OCI-LY1 (cell line): Measurements from ENCODE around the gene KCNC4.

Source experiments
- H2AFZ ChIP-seq: fragments of 200-600 bp; sonication (generic), shearing (Covaris generic); 2 replicates; pipeline ENCODE4 v1.6.0; 2014; ENCODE audit warnings: antibody characterized with exemption, mild to moderate bottlenecking, low read length
- H3F3A ChIP-seq: fragments of 200-600 bp; sonication (generic), shearing (Covaris generic); 2 replicates; pipeline ENCODE4 v1.6.0; 2014; ENCODE audit warnings: mild to moderate bottlenecking, antibody characterized with exemption, low read length, moderate library complexity; ENCODE audit not compliant: insufficient read depth
- H3K27ac ChIP-seq: fragments of 200-600 bp; sonication (generic); 2 replicates; pipeline ENCODE4 v1.5.1; 2014; ENCODE audit warnings: low read length, mixed run types, mild to moderate bottlenecking, low read depth; ENCODE audit not compliant: poor library complexity, severe bottlenecking
- H3K27me3 ChIP-seq: fragments of 200-600 bp; sonication (generic); 2 replicates; pipeline ENCODE4 v1.6.0; 2014; ENCODE audit warnings: antibody characterized with exemption, mild to moderate bottlenecking, low read length, moderate library complexity; ENCODE audit not compliant: insufficient read depth
- H3K36me3 ChIP-seq: fragments of 200-600 bp; sonication (generic); 2 replicates; pipeline ENCODE4 v1.6.1; 2014; ENCODE audit warnings: mild to moderate bottlenecking, antibody characterized with exemption, low read length, moderate library complexity, mixed read lengths; ENCODE audit not compliant: insufficient read depth
- H3K4me1 ChIP-seq: fragments of 200-600 bp; sonication (generic); 2 replicates; pipeline ENCODE4 v1.5.1; 2014; ENCODE audit warnings: mild to moderate bottlenecking, low read length, moderate library complexity; ENCODE audit not compliant: insufficient read depth, severe bottlenecking
- H3K4me2 ChIP-seq: fragments of 200-600 bp; sonication (generic), shearing (Covaris generic); 2 replicates; pipeline ENCODE4 v1.6.1; 2014; ENCODE audit warnings: low read length
- H3K4me3 ChIP-seq: fragments of 200-600 bp; sonication (generic); 2 replicates; pipeline ENCODE4 v1.5.1; 2014; ENCODE audit warnings: low read length, low read depth, mild to moderate bottlenecking, mixed read lengths; ENCODE audit not compliant: poor library complexity, severe bottlenecking
- H3K79me2 ChIP-seq: fragments of 200-600 bp; shearing (Covaris generic); 2 replicates; pipeline ENCODE4 v1.6.1; 2016; ENCODE audit warnings: mixed run types, low read length, mixed read lengths; ENCODE audit not compliant: insufficient read depth
- H3K9ac ChIP-seq: fragments of 200-600 bp; sonication (generic), shearing (Covaris generic); 2 replicates; pipeline ENCODE4 v1.6.1; 2014; ENCODE audit warnings: mild to moderate bottlenecking, low read length, mixed read lengths
- H3K9me2 ChIP-seq: fragments of 200-600 bp; sonication (generic), shearing (Covaris generic); 2 replicates; pipeline ENCODE4 v1.6.1; 2014; ENCODE audit warnings: low read depth, mild to moderate bottlenecking, low read length, mixed read lengths
- H3K9me3 ChIP-seq: fragments of 200-600 bp; shearing (Covaris generic); 2 replicates; pipeline ENCODE4 v1.6.1; 2014; ENCODE audit warnings: low read length, mixed read lengths
- H4K20me1 ChIP-seq: fragments of 200-600 bp; sonication (generic), shearing (Covaris generic); 2 replicates; pipeline ENCODE4 v1.6.0; 2016; ENCODE audit warnings: mild to moderate bottlenecking, low read length; ENCODE audit not compliant: insufficient read depth
- EZH2 ChIP-seq: fragments of 200-600 bp; sonication (generic), shearing (Covaris generic); IDR thresholded peaks from 2 replicates; pipeline ENCODE4 v1.8.0; 2017; ENCODE audit warnings: borderline replicate concordance, mixed run types, mild to moderate bottlenecking, antibody characterized with exemption, low read length, moderate library complexity, mixed read lengths
- TF ChIP-seq, protein P1 (sequence below): fragments of 200-600 bp; sonication (generic), shearing (Covaris generic); IDR thresholded peaks from 2 replicates; pipeline ENCODE4 v1.5.1; 2017; ENCODE audit warnings: mild to moderate bottlenecking, antibody characterized with exemption, low read length, moderate library complexity, mixed read lengths

KCNC4 gene

DNA sequence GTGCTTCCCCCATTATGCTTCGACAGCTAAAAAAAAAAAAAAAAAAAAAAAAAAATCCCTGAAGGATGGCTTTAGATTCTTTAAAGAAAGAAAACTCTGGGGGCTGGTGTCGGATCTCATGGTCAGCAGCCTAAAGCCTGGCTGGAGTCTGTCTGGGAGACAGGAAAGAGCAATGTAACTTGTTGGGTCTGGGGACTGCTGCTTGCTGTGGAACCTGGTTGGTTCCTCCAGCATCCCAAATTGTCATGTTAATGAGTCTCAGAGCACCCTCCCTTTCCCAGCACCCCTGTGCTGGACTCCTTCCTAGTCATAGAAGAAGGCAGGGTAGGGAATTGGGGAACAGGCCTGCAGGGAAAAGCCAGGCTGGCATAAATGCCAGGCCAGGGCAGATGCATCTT, 3.0 kb downstream of the KCNC4 start:
- peaks cover 22% of the 10 kb centered on the region for H3K4me1 ChIP-seq
- no peaks in the 10 kb centered on the region for H3K36me3 ChIP-seq
- H3K9me2 ChIP-seq, result no peaks in the 10 kb centered on the region
- H3F3A ChIP-seq, result no peaks in the 10 kb centered on the region
- H3K4me2 ChIP-seq, result no peak overlapping the region
- no peak for TF ChIP-seq EZH2
- TF ChIP-seq, protein P1, sequence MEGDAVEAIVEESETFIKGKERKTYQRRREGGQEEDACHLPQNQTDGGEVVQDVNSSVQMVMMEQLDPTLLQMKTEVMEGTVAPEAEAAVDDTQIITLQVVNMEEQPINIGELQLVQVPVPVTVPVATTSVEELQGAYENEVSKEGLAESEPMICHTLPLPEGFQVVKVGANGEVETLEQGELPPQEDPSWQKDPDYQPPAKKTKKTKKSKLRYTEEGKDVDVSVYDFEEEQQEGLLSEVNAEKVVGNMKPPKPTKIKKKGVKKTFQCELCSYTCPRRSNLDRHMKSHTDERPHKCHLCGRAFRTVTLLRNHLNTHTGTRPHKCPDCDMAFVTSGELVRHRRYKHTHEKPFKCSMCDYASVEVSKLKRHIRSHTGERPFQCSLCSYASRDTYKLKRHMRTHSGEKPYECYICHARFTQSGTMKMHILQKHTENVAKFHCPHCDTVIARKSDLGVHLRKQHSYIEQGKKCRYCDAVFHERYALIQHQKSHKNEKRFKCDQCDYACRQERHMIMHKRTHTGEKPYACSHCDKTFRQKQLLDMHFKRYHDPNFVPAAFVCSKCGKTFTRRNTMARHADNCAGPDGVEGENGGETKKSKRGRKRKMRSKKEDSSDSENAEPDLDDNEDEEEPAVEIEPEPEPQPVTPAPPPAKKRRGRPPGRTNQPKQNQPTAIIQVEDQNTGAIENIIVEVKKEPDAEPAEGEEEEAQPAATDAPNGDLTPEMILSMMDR, result no peak
- no peaks in the 10 kb centered on the region for H4K20me1 ChIP-seq
- no peak overlapping the region for H3K9ac ChIP-seq
- no peak overlapping the region for H3K4me3 ChIP-seq
- H3K9me3 ChIP-seq, result no peaks in the 10 kb centered on the region
- peaks cover 16% of the 10 kb centered on the region; the same call in 1 of the 2 replicates for H3K27me3 ChIP-seq
- no peaks in the 10 kb centered on the region for H3K79me2 ChIP-seq
- H3K27ac ChIP-seq, result no peak overlapping the region
- H2AFZ ChIP-seq, result no peak overlapping the region

DNA sequence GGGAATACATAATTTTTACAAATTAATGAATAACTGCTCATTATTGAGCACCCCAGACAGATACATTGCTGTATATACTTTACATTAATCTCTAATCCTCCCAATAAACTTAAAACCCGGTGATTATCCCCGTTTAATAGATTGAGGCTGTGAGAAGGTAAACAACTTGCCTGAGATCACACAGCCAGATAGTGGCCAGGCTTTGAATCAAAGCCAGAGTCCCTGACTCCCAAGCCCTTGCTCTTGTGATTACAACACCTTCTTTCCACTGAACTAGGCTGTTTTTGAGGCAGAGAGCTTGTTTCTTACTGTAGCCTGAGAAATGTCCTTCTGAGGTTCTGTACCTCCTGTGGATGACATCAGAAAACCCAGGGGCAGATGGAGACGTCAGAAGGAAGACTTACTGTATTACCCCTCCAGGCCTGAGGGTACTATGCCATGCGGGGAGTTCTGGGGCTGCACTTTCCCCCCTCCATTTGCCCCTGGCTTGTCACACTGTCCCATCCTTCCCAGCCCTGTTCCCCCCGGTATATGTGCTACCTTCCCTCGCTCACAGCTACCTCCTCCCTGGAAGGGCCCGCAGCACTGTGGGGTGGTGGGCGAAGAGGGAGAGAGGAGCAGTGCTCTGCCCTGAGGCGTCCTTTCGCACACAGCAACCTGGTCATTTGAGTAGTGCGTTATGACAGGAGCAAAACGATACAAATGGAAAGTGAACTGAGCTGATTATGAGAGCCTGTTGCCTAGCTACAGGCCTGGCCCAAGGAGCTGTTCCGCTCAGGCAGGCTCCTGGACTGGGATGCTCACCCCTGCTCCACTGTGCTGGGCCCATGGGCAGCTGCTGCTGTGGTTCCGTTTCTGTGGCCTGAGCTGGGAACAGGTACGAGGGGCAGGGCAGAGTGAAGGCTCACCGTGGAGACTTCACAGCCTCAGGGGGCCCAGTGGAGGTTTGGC, 4.6 kb downstream of the KCNC4 start:
- no peaks in the 10 kb centered on the region for H3K36me3 ChIP-seq
- peaks cover 16% of the 10 kb centered on the region for H3K4me1 ChIP-seq
- TF ChIP-seq, protein P1, result no peak
- TF ChIP-seq EZH2, result no peak
- no peaks in the 10 kb centered on the region for H3F3A ChIP-seq
- H3K79me2 ChIP-seq, result no peaks in the 10 kb centered on the region
- H4K20me1 ChIP-seq, result no peaks in the 10 kb centered on the region
- no peak overlapping the region for H2AFZ ChIP-seq
- H3K27me3 ChIP-seq, result peaks cover 16% of the 10 kb centered on the region; the same call in 1 of the 2 replicates
- no peak overlapping the region for H3K9ac ChIP-seq
- no peak overlapping the region for H3K27ac ChIP-seq
- no peak overlapping the region for H3K4me2 ChIP-seq
- H3K9me3 ChIP-seq, result no peaks in the 10 kb centered on the region
- no peaks in the 10 kb centered on the region for H3K9me2 ChIP-seq
- H3K4me3 ChIP-seq, result no peak overlapping the region

- H3K27me3 ChIP-seq, result peaks cover 15% of the 10 kb centered on the region; the same call in 1 of the 2 replicates
- no peak overlapping the region for H3K4me2 ChIP-seq
- no peak overlapping the region for H3K4me3 ChIP-seq
- H3K36me3 ChIP-seq, result no peaks in the 10 kb centered on the region
- H3K79me2 ChIP-seq, result no peaks in the 10 kb centered on the region
- no peak overlapping the region for H3K9ac ChIP-seq
- no peaks in the 10 kb centered on the region for H3F3A ChIP-seq
- no peaks in the 10 kb centered on the region for H3K9me2 ChIP-seq
- no peak overlapping the region for H3K27ac ChIP-seq
- TF ChIP-seq, protein P1, result no peak
- no peak for TF ChIP-seq EZH2
- H3K4me1 ChIP-seq, result peaks cover 14% of the 10 kb centered on the region
- H3K9me3 ChIP-seq, result no peaks in the 10 kb centered on the region
- no peaks in the 10 kb centered on the region for H4K20me1 ChIP-seq
- no peak overlapping the region for H2AFZ ChIP-seq
These were observed 5.8 kb downstream of the KCNC4 start for GRCh38 chr1:110215621-110216515.
